Gastrocnemius medialis (tissue), 4 donors: ENCODE data around the gene ARSK. TPM values are rescaled to one million over a fixed set of nuclear protein-coding genes. Genes with fewer than 3 reads are reported as not detected.

ENCODE experiments used
- ATAC-seq, 2 donors: fragments of 150-250 bp; one replicate each; pipeline ENCODE4 v1.9.1; 2016
- DNase-seq, 2 donors: peaks; one replicate each; pipeline ENCODE4 v3.0.0-alpha.2; 2019
- H3K27ac ChIP-seq, 4 donors: fragments of 200-600 bp; sonication (generic); 1 replicate in 1 of 4; 2 replicates in 3 of 4; pipeline ENCODE4 v1.5.1; 2016 to 2018; ENCODE audit warnings: mild to moderate bottlenecking in 2 of 4, moderate library complexity in 1 of 4
- H3K27me3 ChIP-seq, 3 donors: fragments of 200-600 bp; sonication (generic) in 2 of 3; 1 replicate in 1 of 3; 2 replicates in 2 of 3; pipeline versions ENCODE4 v1.5.1 to v1.6.0; 2016 to 2019; ENCODE audit warnings: mild to moderate bottlenecking in 1 of 3, moderate library complexity in 1 of 3
- H3K36me3 ChIP-seq, 2 donors: fragments of 200-600 bp; sonication (generic) in 1 of 2; one replicate each; pipeline ENCODE4 v1.5.1; 2017 to 2018
- H3K4me1 ChIP-seq, 2 donors: fragments of 200-600 bp; sonication (generic) in 1 of 2; one replicate each; pipeline ENCODE4 v1.5.1; 2016 to 2017; ENCODE audit warnings: mild to moderate bottlenecking in 2 of 2
- H3K4me3 ChIP-seq, 4 donors: fragments of 200-600 bp; sonication (generic) in 3 of 4; 1 replicate in 1 of 4; 2 replicates in 3 of 4; pipeline ENCODE4 v1.5.1; 2016 to 2019; ENCODE audit warnings: mild to moderate bottlenecking in 2 of 4
- H3K9me3 ChIP-seq, 3 donors: fragments of 200-600 bp; sonication (generic) in 2 of 3; 1 replicate in 1 of 3; 2 replicates in 2 of 3; pipeline ENCODE4 v1.5.1; 2016 to 2019
- CTCF ChIP-seq, 5 experiments: fragments of 450-650 bp in 3 of 5; fragments of 200-600 bp in 2 of 5; sonication (generic) in 2 of 5; IDR thresholded peaks in 4 of 5; conservative IDR thresholded peaks in 1 of 5; 1 replicate in 4 of 5; 2 replicates in 1 of 5; pipeline ENCODE4 v1.5.1; 2016 to 2019; ENCODE audit warnings: antibody characterized with exemption in 5 of 5, mild to moderate bottlenecking in 3 of 5, moderate library complexity in 3 of 5
- POLR2A ChIP-seq, 2 donors: fragments of 450-650 bp; IDR thresholded peaks; one replicate each; pipeline ENCODE4 v1.6.1; 2017; ENCODE audit warnings: antibody characterized with exemption in 2 of 2, mild to moderate bottlenecking in 2 of 2, moderate library complexity in 2 of 2
- in situ Hi-C, 4 donors: fragments of 200-750 bp; cut with MboI; loops; one replicate each; pipeline versions ENCODE4 v1.15.0 to v1.8.0; 2017; ENCODE audit warnings: low sequenced_read_pairs in 4 of 4
- intact Hi-C: fragments of 100-400 bp; cut with DNase I; formaldehyde crosslinking; loops from one replicate; pipeline ENCODE4 v1.15.1; 2023; ENCODE audit warnings: low total_unique reads
- total RNA-seq, 4 donors: library from RNA; depleted of rRNA; stranded (reverse); fragments of >200 nt; gene quantifications; one replicate each; pipeline versions ENCODE4 v1.1.0 to v1.2.3, GENCODE V29; 2016

Gene ARSK
- total RNA-seq, 4 donors from 2014 or later = 2.3 to 4.3 (median 2.8) TPM

GRCh38 chr5:95600557-95600956 lies 45.7 kb downstream of the ARSK start:
- Histone ChIP-seq H3K9me3 (no peaks in the 10 kb centered on the region), H3K27me3 (no peaks in the 10 kb centered on the region), H3K27ac (no peak overlapping the region), H3K4me1 (peaks cover 5 to 7% of the 10 kb centered on the region in 2 donors), H3K36me3 (peaks cover 0 to 11% of the 10 kb centered on the region in 2 donors), H3K4me3 (no peak overlapping the region)
- DNase-seq (no peak), ATAC-seq (no peak)
- in situ Hi-C loops (no loop called here), intact Hi-C loops (no loop called here)
- TF ChIP-seq CTCF (IDR thresholded peaks at IDR 0.05 in 4 of 5, conservative IDR thresholded peaks at IDR 0.05 in 1 of 5) (no peak), POLR2A (IDR thresholded peaks at IDR 0.05) (no peak)

GRCh38 chr5:95605786-95606185 lies 50.9 kb downstream of the ARSK start:
- H3K27ac ChIP-seq = no peak overlapping the region
- DNase-seq = no peak
- H3K4me1 ChIP-seq = no peaks in the 10 kb centered on the region
- H3K27me3 ChIP-seq = no peaks in the 10 kb centered on the region
- ATAC-seq = no peak
- TF ChIP-seq POLR2A (IDR thresholded peaks at IDR 0.05) (no peak), CTCF (IDR thresholded peaks at IDR 0.05 in 4 of 5, conservative IDR thresholded peaks at IDR 0.05 in 1 of 5) (no peak)
- H3K9me3 ChIP-seq = no peaks in the 10 kb centered on the region
- intact Hi-C loops (no loop called here), in situ Hi-C loops (no loop called here)
- peaks cover 0 to 7% of the 10 kb centered on the region in 2 donors for H3K36me3 ChIP-seq
- no peak overlapping the region for H3K4me3 ChIP-seq

GRCh38 chr5:95606419-95606818 lies 51.5 kb downstream of the ARSK start:
- TF ChIP-seq POLR2A (IDR thresholded peaks at IDR 0.05) (no peak), CTCF (IDR thresholded peaks at IDR 0.05 in 4 of 5, conservative IDR thresholded peaks at IDR 0.05 in 1 of 5) (no peak)
- no peak overlapping the region for H3K4me3 ChIP-seq
- no peaks in the 10 kb centered on the region for H3K27me3 ChIP-seq
- DNase-seq (no peak), ATAC-seq (no peak)
- in situ Hi-C loops (no loop called here), intact Hi-C loops (no loop called here)
- H3K36me3 ChIP-seq = peaks cover 0 to under 1% of the 10 kb centered on the region in 2 donors
- H3K9me3 ChIP-seq = no peaks in the 10 kb centered on the region
- H3K27ac ChIP-seq = no peak overlapping the region
- H3K4me1 ChIP-seq = no peaks in the 10 kb centered on the region

GRCh38 chr5:95609711-95610110 lies 54.8 kb downstream of the ARSK start:
- no peaks in the 10 kb centered on the region for H3K4me1 ChIP-seq
- no peak overlapping the region for H3K27ac ChIP-seq
- no peaks in the 10 kb centered on the region for H3K27me3 ChIP-seq
- intact Hi-C loops (no loop called here), in situ Hi-C loops (no loop called here)
- ATAC-seq = no peak
- H3K36me3 ChIP-seq = no peaks in the 10 kb centered on the region
- no peak for DNase-seq
- H3K9me3 ChIP-seq = no peaks in the 10 kb centered on the region
- TF ChIP-seq CTCF (IDR thresholded peaks at IDR 0.05 in 4 of 5, conservative IDR thresholded peaks at IDR 0.05 in 1 of 5) (no peak), POLR2A (IDR thresholded peaks at IDR 0.05) (no peak)
- H3K4me3 ChIP-seq = no peak overlapping the region

GRCh38 chr5:95610546-95610945 lies 55.6 kb downstream of the ARSK start:
- H3K27ac ChIP-seq = no peak overlapping the region
- TF ChIP-seq CTCF (IDR thresholded peaks at IDR 0.05 in 4 of 5, conservative IDR thresholded peaks at IDR 0.05 in 1 of 5) (no peak), POLR2A (IDR thresholded peaks at IDR 0.05) (no peak)
- H3K4me3 ChIP-seq = no peak overlapping the region
- in situ Hi-C loops = no loop called here
- DNase-seq (no peak), ATAC-seq (no peak)
- no peaks in the 10 kb centered on the region for H3K27me3 ChIP-seq
- H3K36me3 ChIP-seq = no peaks in the 10 kb centered on the region
- no peaks in the 10 kb centered on the region for H3K4me1 ChIP-seq
- H3K9me3 ChIP-seq = no peaks in the 10 kb centered on the region
- intact Hi-C loops = no loop called here
